HepG2 (cell line): Measurements from ENCODE around the gene HYCC2. TPM values are rescaled to one million over a fixed set of nuclear protein-coding genes. Genes with fewer than 3 reads are reported as not detected.
A peak's percentile ranks its signal among the peaks of the same experiment; 100 is the strongest.

ENCODE experiments used
- ATAC-seq: fragments of 200-7000 bp; cut with Tn5 transposase; 3 replicates; pipeline ENCODE4 v1.9.1; 2020; ENCODE audit warnings: mild to moderate bottlenecking, moderate library complexity
- BruUV-seq: library from RNA; stranded (reverse); fragments of 400-500 nt; replicated peaks from 2 replicates; lab custom pipeline; 2021; lab: Mats Ljungman, UMichigan
- CTCF ChIA-PET: fragments of 300-600 bp; formaldehyde crosslinking; extraction: SDS; loops from one replicate; lab custom pipeline; 2021; ENCODE audit warnings: low total read pairs, inconsistent platforms, low intra/inter-chr PET ratio; lab: Yijun Ruan, JAX
- POLR2A ChIA-PET: fragments of 350-600 bp; sonication (Branson Sonifier 250); formaldehyde crosslinking; loops from one replicate; lab custom pipeline; 2020; ENCODE audit warnings: antibody characterized with exemption, inconsistent platforms; lab: Yijun Ruan, JAX
- DNase-seq: peaks from one replicate; pipeline ENCODE4 v3.0.0-alpha.2; 2015; ENCODE audit warnings: low spot score
- FAIRE-seq: peaks from 3 replicates; lab custom pipeline; 2011; peaks lifted over from hg19 to GRCh38; lab: Jason Lieb, UNC
- H2AFZ ChIP-seq: one replicate; pipeline ENCODE4 v1.6.1; 2011; ENCODE audit warnings: low read length, inconsistent platforms
- H3K27ac ChIP-seq: fragments of 300-600 bp; 3 replicates; pipeline ENCODE4 v1.8.0; 2011; ENCODE audit warnings: mixed run types, mild to moderate bottlenecking, mixed read lengths, low read length, inconsistent platforms; ENCODE audit not compliant: insufficient read depth; ENCODE audit errors: extremely low read length
- H3K27me3 ChIP-seq, 2 experiments: fragments of 200-600 bp in 1 of 2; 2 replicates in 1 of 2; 3 replicates in 1 of 2; pipeline versions ENCODE4 v1.6.0 to v1.8.0; 2011; ENCODE audit warnings: low read length in 2 of 2, mild to moderate bottlenecking in 2 of 2, moderate library complexity in 2 of 2, inconsistent platforms in 1 of 2; ENCODE audit not compliant: insufficient read depth in 2 of 2, control insufficient read depth in 1 of 2
- H3K36me3 ChIP-seq, 2 experiments: fragments of 200-600 bp in 1 of 2; replicated peaks in 1 of 2; 2 replicates in 1 of 2; 3 replicates in 1 of 2; pipeline versions ENCODE4 v1.5.1 to v1.8.0; 2011; ENCODE audit warnings: low read length in 2 of 2, inconsistent platforms in 1 of 2; ENCODE audit not compliant: insufficient read depth in 2 of 2, control insufficient read depth in 1 of 2
- H3K4me1 ChIP-seq: 2 replicates; pipeline ENCODE4 v1.5.1; 2012; ENCODE audit warnings: low read length, inconsistent platforms; ENCODE audit not compliant: insufficient read depth
- H3K4me2 ChIP-seq: 2 replicates; pipeline ENCODE4 v1.6.0; 2011; ENCODE audit warnings: low read depth, low read length, inconsistent platforms
- H3K4me3 ChIP-seq, 3 experiments: fragments of 200-600 bp in 1 of 3; sonication (generic), shearing (Covaris generic) in 1 of 3; replicated peaks in 1 of 3; 2 replicates each; pipeline ENCODE4 v1.5.1; 2011 to 2016; ENCODE audit warnings: low read length in 3 of 3, inconsistent platforms in 2 of 3, low read depth in 2 of 3, mild to moderate bottlenecking in 2 of 3, control low read depth in 1 of 3, mixed read lengths in 1 of 3; ENCODE audit not compliant: insufficient read depth in 1 of 3
- H3K79me2 ChIP-seq: one replicate; pipeline ENCODE4 v1.6.1; 2011; ENCODE audit warnings: low read length, inconsistent platforms; ENCODE audit not compliant: insufficient read depth
- H3K9ac ChIP-seq: 2 replicates; pipeline ENCODE4 v1.6.0; 2011; ENCODE audit warnings: mild to moderate bottlenecking, low read depth, low read length, inconsistent platforms; ENCODE audit not compliant: insufficient read depth
- H3K9me3 ChIP-seq: 2 replicates; pipeline ENCODE4 v1.5.1; 2012; ENCODE audit warnings: mild to moderate bottlenecking, low read length
- H4K20me1 ChIP-seq: 2 replicates; pipeline ENCODE4 v1.6.0; 2011; ENCODE audit warnings: inconsistent platforms, mild to moderate bottlenecking, low read length, moderate library complexity; ENCODE audit not compliant: insufficient read depth
- ATM ChIP-seq: fragments of 450-650 bp; IDR thresholded peaks from 2 replicates; pipeline ENCODE4 v1.7.1; 2017; ENCODE audit warnings: mild to moderate bottlenecking, borderline replicate concordance
- CHD2 ChIP-seq: IDR thresholded peaks from 2 replicates; pipeline ENCODE4 v1.6.1; 2011; ENCODE audit warnings: low read depth, low read length, improper control_type of control experiment
- JUND ChIP-seq: sonication (generic); formaldehyde crosslinking; IDR thresholded peaks from 2 replicates; pipeline ENCODE4 v1.8.0; 2022; ENCODE audit warnings: mild to moderate bottlenecking, missing genetic modification reagents
- KAT7 ChIP-seq: IDR thresholded peaks from 2 replicates; pipeline ENCODE4 v1.6.1; 2018; ENCODE audit warnings: borderline replicate concordance, missing compliant biosample characterization
- NRL ChIP-seq: sonication (generic); formaldehyde crosslinking; IDR thresholded peaks from 2 replicates; pipeline ENCODE4 v1.5.0; 2020; ENCODE audit warnings: missing genetic modification reagents, mild to moderate bottlenecking, moderate library complexity, borderline replicate concordance
- ZNF619 ChIP-seq: sonication (generic); formaldehyde crosslinking; IDR thresholded peaks from 2 replicates; pipeline ENCODE4 v1.4.0; 2020; ENCODE audit warnings: mild to moderate bottlenecking, missing genetic modification reagents
- ZNF770 ChIP-seq: sonication (generic); formaldehyde crosslinking; IDR thresholded peaks from 2 replicates; pipeline ENCODE4 v1.5.0; 2020; ENCODE audit warnings: mild to moderate bottlenecking, missing genetic modification reagents
- WGBS: methylation state at CpG from one replicate; pipeline ENCODE4 v1.1.6; 2017; ENCODE audit warnings: low lambda C conversion rate; 5-methylcytosine and 5-hydroxymethylcytosine counted together
- in situ Hi-C: cut with HindIII; loops from 2 replicates; pipeline ENCODE4 v1.10.0; 2017; ENCODE audit warnings: low pct_unique_long_range_greater_than_20kb; ENCODE audit not compliant: extremely low pct_ligation_motif_present
- intact Hi-C: fragments of 100-400 bp; cut with micrococcal nuclease; formaldehyde crosslinking; loops from one replicate; pipeline ENCODE4 v1.10.0; 2022; ENCODE audit not compliant: unreplicated experiment
- polyA plus RNA-seq, 8 experiments: library from polyadenylated mRNA; depleted of rRNA in 3 of 8; stranded (reverse) in 7 of 8; unstranded in 1 of 8; fragments of >200 nt; fragmentation: Illumina TruSeq in 4 of 8; extraction: Trizol in 4 of 8; gene quantifications; 2 replicates each; pipeline versions ENCODE4 v1.2.1 to v1.2.3, GENCODE V29; 2011 to 2016; ENCODE audit warnings: low read depth in 4 of 8, missing spikeins in 1 of 8, mixed read lengths in 1 of 8; ENCODE audit not compliant: insufficient read depth in 1 of 8
- total RNA-seq, 5 experiments: library from RNA; depleted of rRNA; stranded (reverse); fragments of >200 nt; fragmentation: Illumina TruSeq; extraction: Trizol; gene quantifications; 2 replicates each; pipeline ENCODE4 v1.2.3, GENCODE V29; 2016; ENCODE audit warnings: low read depth in 1 of 5

Gene HYCC2
- total and polyA plus RNA-seq, 2 of the 13 experiments (the other 11 are each of a cell fraction or from before 2014, with no cell fraction given) = 4.7 to 13.9 TPM

GRCh38 chr2:201100497-201100896 lies 29.0 kb upstream of the HYCC2 start:
- 85% methylated on average over 3 of the region's 3 CpGs for WGBS
- POLR2A ChIA-PET = interaction anchor here (3.0 kb wide), 1 partner anchor 16 kb away, joined by 7 read pairs; the partner anchor contains the start of gene CFLAR
- Histone ChIP-seq H2AFZ (no peak overlapping the region), H3K79me2 (no peaks in the 10 kb centered on the region), H3K4me1 (peaks cover 35% of the 10 kb centered on the region), H3K27me3 (no peaks in the 10 kb centered on the region)
- no TSS peak for BruUV-seq
- ATAC-seq (no peak), DNase-seq (no peak)
- in situ Hi-C loops (no loop called here), intact Hi-C loops (no loop called here)
- TF ChIP-seq ZNF770 (CRISPR knock-in tag) (peak; percentile 75), KAT7 (CRISPR knock-in tag) (no peak)
- TF ChIP-seq, all 625 proteins: peak for 1
- no peak overlapping the region for H3K4me2 ChIP-seq
- no peak overlapping the region for H3K4me3 ChIP-seq
- CTCF ChIA-PET = no interaction called here
- no peaks in the 10 kb centered on the region for H4K20me1 ChIP-seq
- no peak overlapping the region for H3K9ac ChIP-seq
- no peaks in the 10 kb centered on the region for H3K9me3 ChIP-seq
- H3K27ac ChIP-seq = no peak overlapping the region
- FAIRE-seq = no peak
- no peaks in the 10 kb centered on the region for H3K36me3 ChIP-seq

DNA sequence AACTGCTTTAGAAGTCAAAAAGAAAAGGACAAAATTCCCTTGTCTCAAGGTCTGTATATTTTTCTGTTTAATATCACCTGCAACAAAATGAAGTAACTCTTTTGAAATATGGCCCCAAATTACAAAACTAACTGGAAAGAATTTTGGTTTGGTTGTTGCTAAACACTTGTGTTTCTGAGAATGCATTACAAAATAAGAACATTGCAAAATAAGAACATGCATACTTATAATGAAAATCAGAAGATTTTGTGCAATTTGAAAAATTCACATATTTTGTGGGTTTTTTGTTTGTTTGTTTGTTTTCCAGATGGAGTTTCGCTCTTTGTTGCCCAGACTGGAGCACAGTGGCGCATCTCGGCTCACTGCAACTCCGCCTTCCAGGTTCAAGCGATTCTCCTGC lies 22.1 kb upstream of the HYCC2 start:
- no peak overlapping the region for H3K4me2 ChIP-seq
- ChIA-PET POLR2A (no interaction called here), CTCF (no interaction called here)
- no peak overlapping the region for H3K27ac ChIP-seq
- H3K4me1 ChIP-seq = peaks cover 23% of the 10 kb centered on the region
- no peak for FAIRE-seq
- no peaks in the 10 kb centered on the region for H4K20me1 ChIP-seq
- H2AFZ ChIP-seq = no peak overlapping the region
- ATAC-seq = no peak
- intact Hi-C loops = no loop called here
- H3K27me3 ChIP-seq = no peaks in the 10 kb centered on the region
- no peaks in the 10 kb centered on the region for H3K79me2 ChIP-seq
- WGBS = 99% methylated on average over 5 of the region's 5 CpGs
- H3K9ac ChIP-seq = no peak overlapping the region
- no peaks in the 10 kb centered on the region for H3K36me3 ChIP-seq
- H3K4me3 ChIP-seq = no peak overlapping the region
- H3K9me3 ChIP-seq = no peaks in the 10 kb centered on the region
- no peak for TF ChIP-seq CHD2
- TF ChIP-seq ZNF619 (CRISPR knock-in tag) = no peak
- no peak for TF ChIP-seq JUND (CRISPR knock-in tag)
- TF ChIP-seq NRL = no peak
- no peak for TF ChIP-seq ATM
- DNase-seq = no peak
- in situ Hi-C loops = no loop called here
- no TSS peak for BruUV-seq
